ENCODE data around the gene ROR2.
A peak's percentile ranks its signal among the peaks of the same experiment; 100 is the strongest.

ROR2 gene

GRCh38 chr9:91775011-91775707, 174.9 kb downstream of the ROR2 start:
- peak; percentile 21 to 44 (median 27) for DNase-seq (ENCODE audit: low read depth in 3 of 3)

DNA sequence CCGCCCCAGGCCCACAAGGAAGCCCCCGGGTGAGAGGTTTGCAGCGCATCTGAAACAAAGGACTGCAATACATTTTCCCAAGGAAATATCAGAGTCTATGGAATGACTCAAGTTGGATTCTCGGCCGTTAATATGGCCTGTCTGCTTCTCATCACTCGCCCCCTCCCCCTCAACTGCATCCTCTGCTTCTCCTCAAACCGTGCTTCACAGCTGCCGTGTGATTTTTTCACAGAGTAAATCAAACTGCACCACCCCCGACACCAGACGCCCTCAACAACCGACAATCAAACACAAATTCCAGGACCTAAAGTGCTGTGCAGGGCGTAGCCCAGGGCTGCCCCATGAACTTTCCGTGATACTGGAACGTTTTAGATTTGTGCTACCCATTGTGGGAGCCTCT, 176.9 kb downstream of the ROR2 start:
- DNase-seq (ENCODE audit: low read depth in 3 of 3) = no peak

DNA sequence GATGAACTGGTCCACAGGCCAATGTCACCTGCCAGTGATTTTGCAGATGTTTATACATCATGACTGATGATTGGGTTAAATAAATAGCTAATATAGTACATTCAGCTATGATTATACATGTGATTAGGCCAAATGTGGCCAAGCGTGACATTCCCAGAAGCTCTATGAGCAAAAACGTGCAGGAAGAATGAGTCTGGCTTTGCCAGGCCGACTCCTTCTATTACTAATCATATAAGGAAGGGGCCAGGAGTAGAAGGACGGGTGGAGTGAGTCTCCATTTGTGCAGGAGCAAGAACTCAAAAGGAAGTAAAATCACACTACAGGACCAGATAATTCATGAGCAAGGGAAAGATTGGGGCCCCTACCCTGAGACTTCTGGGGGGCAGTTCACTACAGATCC, 178.2 kb downstream of the ROR2 start:
- DNase-seq (ENCODE audit: low read depth in 3 of 3) = no peak

GRCh38 chr9:91771027-91771426, 179.0 kb downstream of the ROR2 start:
- DNase-seq (ENCODE audit: low read depth in 3 of 3) = no peak

DNA sequence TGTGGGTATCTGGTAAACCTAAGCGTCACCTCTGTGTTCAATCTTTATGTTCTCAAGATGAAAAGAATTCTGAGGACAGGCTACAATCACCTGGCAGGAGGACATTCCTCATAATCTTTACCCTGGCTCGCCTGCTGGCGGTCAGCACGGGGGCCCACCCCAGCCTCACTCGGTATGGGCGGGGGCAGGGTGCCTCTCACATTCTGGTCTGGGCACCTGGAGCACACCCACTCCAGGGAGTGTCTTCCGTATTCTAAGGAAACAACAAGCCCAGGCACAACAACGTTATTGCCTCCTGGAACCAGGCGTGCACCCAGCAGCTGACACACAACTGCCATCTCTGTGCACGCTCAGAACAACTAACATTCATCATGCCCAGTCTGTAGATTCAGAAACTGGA, 179.8 kb downstream of the ROR2 start:
- no peak for DNase-seq (ENCODE audit: low read depth in 3 of 3)

GRCh38 chr9:91768977-91769916, 180.8 kb downstream of the ROR2 start:
- no peak for DNase-seq (ENCODE audit: low read depth in 3 of 3)

DNA sequence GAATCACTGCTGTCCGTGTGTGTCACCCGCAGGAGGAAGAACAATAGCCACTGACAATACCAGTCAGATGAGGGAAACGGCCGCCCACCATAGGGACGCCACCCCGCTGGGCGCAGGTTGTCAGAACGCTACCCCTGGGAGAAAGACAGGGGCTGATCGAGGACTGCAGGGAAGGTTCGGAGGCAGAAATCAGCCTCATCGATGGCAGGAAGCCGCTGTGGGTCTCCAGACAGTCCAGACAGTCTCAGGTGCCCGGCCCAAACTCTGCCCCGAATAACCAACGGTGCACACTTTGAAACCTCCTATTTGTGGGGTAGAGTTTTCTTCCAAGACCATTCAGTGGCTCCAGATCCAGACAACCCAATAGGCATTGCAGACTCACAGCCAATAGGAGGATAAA, 181.5 kb downstream of the ROR2 start:
- DNase-seq (ENCODE audit: low read depth in 3 of 3) = no peak

DNA sequence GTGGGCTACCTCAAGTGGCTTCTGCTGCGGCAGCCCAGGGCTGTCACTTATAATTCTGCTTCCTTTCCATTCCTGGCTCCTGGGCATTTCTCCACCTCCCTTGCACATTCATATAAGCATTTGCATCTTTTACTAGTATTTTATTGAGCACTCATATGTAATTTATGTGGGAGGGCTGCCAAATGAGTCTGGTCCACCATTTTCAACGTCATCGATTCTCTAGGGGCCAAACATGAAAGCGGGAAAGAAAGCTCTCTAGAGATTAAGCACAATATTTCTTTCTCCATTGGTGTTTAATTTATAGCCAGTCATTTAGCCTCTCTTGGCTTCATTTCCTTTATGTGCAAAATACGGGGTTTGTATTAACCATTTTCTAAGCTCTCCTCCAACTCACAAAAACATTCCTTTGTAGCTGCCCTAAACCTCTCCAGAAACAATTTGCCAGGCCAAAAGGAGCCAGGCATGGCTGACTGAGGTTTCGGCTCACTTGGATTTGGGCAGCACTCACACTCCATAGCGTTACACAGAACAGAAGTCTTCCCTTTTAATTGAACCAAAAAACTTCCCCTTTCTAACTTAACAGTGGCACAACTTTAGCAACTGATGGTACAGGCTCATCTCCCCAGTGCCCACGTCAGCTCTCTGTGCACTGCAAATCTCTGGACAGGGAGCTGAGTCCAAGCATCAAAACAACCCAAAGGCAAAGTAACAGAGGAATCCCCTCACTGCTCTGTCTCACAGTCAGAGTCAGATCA, 183.5 kb downstream of the ROR2 start:
- DNase-seq (ENCODE audit: low read depth in 3 of 3) = no peak

DNA sequence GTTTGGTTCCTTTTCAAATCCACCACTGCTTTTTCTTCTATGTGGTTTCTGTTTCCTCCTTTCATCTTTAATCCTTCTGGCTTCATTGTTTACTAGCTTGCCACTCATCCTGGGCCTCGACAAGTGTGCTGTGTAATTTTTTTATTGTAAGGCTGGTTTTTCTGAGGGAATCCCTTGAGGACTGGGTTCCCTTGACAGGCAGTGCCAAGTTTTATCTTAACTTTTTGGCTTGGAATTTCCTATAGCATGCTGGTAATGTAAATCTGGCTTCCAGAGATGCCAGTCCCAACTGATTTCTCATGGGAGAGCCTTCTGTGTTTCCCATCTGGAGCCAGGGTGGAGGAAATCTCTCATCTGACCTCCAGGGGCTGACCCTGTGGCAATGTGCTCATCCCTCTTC, 184.7 kb downstream of the ROR2 start:
- no peak for DNase-seq (ENCODE audit: low read depth in 3 of 3)

DNA sequence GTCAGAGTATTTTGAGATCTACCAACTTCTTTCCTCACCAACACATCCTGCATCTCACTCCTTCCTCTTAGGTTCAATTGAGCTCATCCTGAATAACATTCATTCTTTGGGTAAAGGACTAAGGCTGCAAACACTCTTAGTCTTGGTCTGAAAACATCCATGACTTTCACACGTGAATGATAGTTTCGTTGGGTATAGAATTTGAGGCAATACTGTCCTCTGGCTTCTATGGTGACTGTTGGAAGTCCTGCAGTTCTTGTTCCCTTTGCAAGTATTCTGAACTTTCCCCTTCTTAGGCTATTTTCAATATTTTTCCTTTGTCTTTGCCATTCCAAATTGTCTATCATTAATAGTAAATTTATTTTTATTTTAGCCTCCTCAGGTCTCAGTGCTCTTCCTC, 185.4 kb downstream of the ROR2 start:
- no peak for DNase-seq (ENCODE audit: low read depth in 3 of 3)

GRCh38 chr9:91761362-91761761, 188.7 kb downstream of the ROR2 start:
- no peak for DNase-seq (ENCODE audit: low read depth in 3 of 3)

GRCh38 chr9:91760906-91761305, 189.1 kb downstream of the ROR2 start:
- DNase-seq (ENCODE audit: low read depth in 3 of 3) = no peak

DNA sequence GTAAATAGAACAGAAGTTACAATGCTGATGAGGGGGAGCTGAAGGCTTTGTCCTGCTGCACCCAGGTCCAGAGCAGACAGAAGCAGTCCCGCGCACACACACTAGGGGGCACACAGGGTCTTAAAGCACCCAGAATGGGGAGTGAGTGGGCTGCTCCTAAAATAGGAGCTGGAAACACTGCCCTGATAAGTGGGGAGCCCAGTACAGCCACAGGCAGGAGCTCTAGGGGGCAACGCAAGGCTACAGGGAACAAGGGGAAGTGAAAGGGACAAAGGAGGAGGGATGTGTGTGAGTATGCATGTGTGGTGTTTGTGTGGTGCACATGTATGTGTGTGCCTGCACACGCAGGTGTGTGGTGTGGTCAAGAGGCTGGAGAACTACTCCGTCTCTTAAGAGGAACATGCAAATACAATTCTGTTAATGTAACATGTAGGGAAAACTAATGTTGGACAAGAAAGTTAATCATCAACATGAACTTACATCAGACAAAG, 191.5 kb downstream of the ROR2 start:
- no peak for DNase-seq (ENCODE audit: low read depth in 3 of 3)

DNA sequence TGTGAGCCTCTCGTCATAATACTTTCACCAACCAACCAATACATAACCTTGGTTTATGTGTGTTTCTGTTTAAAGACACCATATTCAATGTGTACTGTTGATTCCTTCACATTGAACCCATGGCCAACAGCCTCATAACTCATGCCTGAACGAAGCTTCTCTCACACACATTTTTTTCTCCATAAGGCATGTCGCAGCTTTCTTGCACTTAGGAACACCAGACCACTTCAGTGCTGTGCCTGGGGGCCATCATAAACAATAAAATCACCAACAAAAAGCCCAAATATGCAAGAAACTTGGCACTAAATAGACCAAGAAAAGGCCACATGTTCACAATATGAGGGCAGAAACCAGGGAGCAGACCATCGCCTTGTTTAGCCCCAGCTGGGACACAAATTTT, 192.2 kb downstream of the ROR2 start:
- no peak for DNase-seq (ENCODE audit: low read depth in 3 of 3)

DNA sequence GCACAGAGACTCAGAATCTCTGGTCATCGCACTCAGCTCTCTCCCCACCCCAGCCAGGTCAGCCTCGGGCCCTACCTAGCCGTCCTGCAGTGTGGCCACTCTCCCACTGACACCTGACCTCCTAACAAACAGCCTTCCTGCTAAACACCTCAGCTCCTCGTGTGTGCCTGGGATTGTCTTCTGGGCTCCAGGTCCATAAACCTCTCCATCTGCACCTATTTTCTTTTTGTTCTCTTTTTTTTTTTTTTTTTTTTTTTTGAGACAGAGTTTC, 193.6 kb downstream of the ROR2 start:
- no peak for DNase-seq (ENCODE audit: low read depth in 3 of 3)

- DNase-seq (ENCODE audit: low read depth in 3 of 3) = no peak
These were observed 194.1 kb downstream of the ROR2 start for GRCh38 chr9:91755761-91756509.

DNA sequence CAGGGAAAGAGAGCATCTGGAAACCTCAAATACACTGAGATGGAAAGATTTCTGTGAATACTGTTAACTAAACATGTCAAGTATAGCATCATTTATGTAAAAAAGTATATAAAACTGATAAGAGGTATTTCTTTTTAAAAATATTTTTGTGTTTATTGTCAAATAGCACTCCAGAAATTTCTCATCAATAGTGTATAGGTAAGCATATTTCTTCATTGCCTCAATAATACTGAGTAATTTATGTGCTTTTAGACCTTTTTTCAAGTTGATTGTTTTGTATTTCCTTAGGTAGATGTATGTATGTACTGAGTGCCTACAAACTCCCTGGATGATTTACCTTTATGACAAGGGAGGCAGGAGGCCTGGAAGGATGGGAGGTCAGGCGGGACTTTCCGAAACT, 196.3 kb downstream of the ROR2 start:
- DNase-seq (ENCODE audit: low read depth in 3 of 3) = no peak

DNA sequence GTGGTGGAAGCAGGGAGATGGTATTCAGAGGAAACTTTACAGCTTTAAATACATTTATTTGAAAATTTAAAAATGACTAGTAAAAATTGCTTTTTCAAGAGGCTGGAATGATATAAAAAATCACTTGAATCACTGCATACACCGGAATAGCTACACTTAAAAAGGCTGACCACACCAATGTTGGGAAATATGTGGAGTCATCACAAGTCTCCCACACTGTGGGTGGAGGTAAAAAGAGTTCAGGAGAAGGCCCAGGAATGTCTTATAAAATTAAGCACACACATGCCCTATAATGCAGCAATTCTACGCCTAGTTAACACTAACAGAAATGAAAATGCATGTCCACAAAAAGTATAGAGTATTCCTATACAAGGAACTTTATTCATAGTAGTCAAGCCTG, 198.1 kb downstream of the ROR2 start:
- DNase-seq (ENCODE audit: low read depth in 3 of 3) = no peak

DNA sequence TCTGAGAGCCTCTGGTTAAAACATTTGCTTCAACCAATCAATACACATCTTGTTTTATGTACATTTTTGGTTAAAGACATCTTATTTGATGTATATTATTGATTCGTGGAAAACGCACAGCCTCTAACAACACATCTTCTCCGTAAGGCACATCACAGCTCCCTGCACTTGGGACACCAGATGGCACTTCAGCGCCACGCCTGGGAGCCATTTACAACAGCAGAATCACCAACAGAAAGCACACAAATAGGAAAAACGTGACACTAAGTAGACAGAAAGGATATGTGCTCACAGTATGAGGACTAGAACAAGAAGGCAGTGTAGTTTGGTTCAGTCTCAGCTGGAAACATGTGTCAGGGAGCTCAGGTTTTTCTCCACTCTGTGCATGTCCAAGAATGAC, 199.7 kb downstream of the ROR2 start:
- no peak for DNase-seq (ENCODE audit: low read depth in 3 of 3)

- DNase-seq (ENCODE audit: low read depth in 3 of 3) = no peak
These were observed 203.1 kb downstream of the ROR2 start for GRCh38 chr9:91746904-91747303.

GRCh38 chr9:91746357-91746756, 203.7 kb downstream of the ROR2 start:
- DNase-seq (ENCODE audit: low read depth in 3 of 3) = no peak

GRCh38 chr9:91744114-91744513, 205.9 kb downstream of the ROR2 start:
- no peak for DNase-seq (ENCODE audit: low read depth in 3 of 3)

All from stimulated activated CD4-positive, alpha-beta T cell treated with anti-CD3 and anti-CD28 coated beads, TNF-alpha, amount 100 ng/mL, for 4 hours (primary cell).